HEK293 (cell line): ENCODE results near the gene HOXC5.

Experiments used
- KLF10 ChIP-seq: fragments of 450-650 bp; IDR thresholded peaks from 2 replicates; pipeline ENCODE4 v1.5.1; 2018; ENCODE audit warnings: missing biosample characterization, mild to moderate bottlenecking, missing genetic modification characterization
- KLF7 ChIP-seq: fragments of 450-650 bp; formaldehyde crosslinking; IDR thresholded peaks from 2 replicates; pipeline ENCODE4 v1.5.1; 2016; ENCODE audit warnings: missing biosample characterization, missing genetic modification characterization, borderline replicate concordance
- KLF8 ChIP-seq: fragments of 450-650 bp; formaldehyde crosslinking; IDR thresholded peaks from 2 replicates; pipeline ENCODE4 v1.5.1; 2016; ENCODE audit warnings: missing biosample characterization, missing genetic modification characterization
- MZF1 ChIP-seq: fragments of 450-650 bp; formaldehyde crosslinking; IDR thresholded peaks from 2 replicates; pipeline ENCODE4 v1.5.1; 2017; ENCODE audit warnings: missing biosample characterization, missing genetic modification characterization, borderline replicate concordance
- SP7 ChIP-seq: fragments of 450-650 bp; formaldehyde crosslinking; IDR thresholded peaks from 2 replicates; pipeline ENCODE4 v1.5.1; 2016; ENCODE audit warnings: missing biosample characterization, missing genetic modification characterization
- WT1 ChIP-seq: fragments of 450-650 bp; formaldehyde crosslinking; IDR thresholded peaks from 2 replicates; pipeline ENCODE4 v1.5.1; 2016; ENCODE audit warnings: missing biosample characterization, missing genetic modification characterization
- ZFP41 ChIP-seq: fragments of 450-650 bp; formaldehyde crosslinking; IDR thresholded peaks from 2 replicates; pipeline ENCODE4 v1.5.1; 2016; ENCODE audit warnings: missing biosample characterization, missing genetic modification characterization, borderline replicate concordance
- ZNF10 ChIP-seq: fragments of 450-650 bp; formaldehyde crosslinking; IDR thresholded peaks from 2 replicates; pipeline ENCODE4 v1.5.1; 2017; ENCODE audit warnings: missing biosample characterization, missing genetic modification characterization
- ZNF138 ChIP-seq: fragments of 450-650 bp; formaldehyde crosslinking; IDR thresholded peaks from 2 replicates; pipeline ENCODE4 v1.5.1; 2016; ENCODE audit warnings: missing biosample characterization, missing genetic modification characterization, borderline replicate concordance
- ZNF140 ChIP-seq: fragments of 450-650 bp; formaldehyde crosslinking; IDR thresholded peaks from 2 replicates; pipeline ENCODE4 v1.5.1; 2016; ENCODE audit warnings: missing biosample characterization, missing genetic modification characterization
- ZNF146 ChIP-seq: fragments of 450-650 bp; formaldehyde crosslinking; IDR thresholded peaks from 2 replicates; pipeline ENCODE4 v1.5.1; 2016; ENCODE audit warnings: missing biosample characterization, missing genetic modification characterization
- ZNF202 ChIP-seq: fragments of 450-650 bp; formaldehyde crosslinking; IDR thresholded peaks from 2 replicates; pipeline ENCODE4 v1.5.1; 2016; ENCODE audit warnings: missing biosample characterization, missing genetic modification characterization, borderline replicate concordance
- ZNF223 ChIP-seq: fragments of 450-650 bp; formaldehyde crosslinking; IDR thresholded peaks from 2 replicates; pipeline ENCODE4 v1.5.1; 2016; ENCODE audit warnings: missing biosample characterization, missing genetic modification characterization
- ZNF292 ChIP-seq: fragments of 450-650 bp; formaldehyde crosslinking; IDR thresholded peaks from 2 replicates; pipeline ENCODE4 v1.5.1; 2016; ENCODE audit warnings: low read depth, missing biosample characterization, missing genetic modification characterization, borderline replicate concordance
- ZNF341 ChIP-seq: fragments of 450-650 bp; formaldehyde crosslinking; IDR thresholded peaks from 2 replicates; pipeline ENCODE4; 2016; ENCODE audit warnings: low read depth, missing biosample characterization, missing genetic modification characterization
- ZNF37A ChIP-seq: fragments of 450-650 bp; IDR thresholded peaks from 2 replicates; pipeline ENCODE4 v1.5.1; 2018; ENCODE audit warnings: missing biosample characterization, missing genetic modification characterization
- ZNF501 ChIP-seq: fragments of 450-650 bp; formaldehyde crosslinking; IDR thresholded peaks from 2 replicates; pipeline ENCODE4 v1.5.1; 2016; ENCODE audit warnings: missing biosample characterization, missing genetic modification characterization
- ZNF548 ChIP-seq: fragments of 450-650 bp; formaldehyde crosslinking; IDR thresholded peaks from 2 replicates; pipeline ENCODE4 v1.5.1; 2016; ENCODE audit warnings: missing biosample characterization, missing genetic modification characterization
- ZNF555 ChIP-seq: fragments of 450-650 bp; formaldehyde crosslinking; conservative IDR thresholded peaks from 2 replicates; pipeline ENCODE4 v1.5.1; 2017; ENCODE audit warnings: missing biosample characterization, mild to moderate bottlenecking, missing genetic modification characterization, inconsistent platforms
- ZNF596 ChIP-seq: fragments of 450-650 bp; IDR thresholded peaks from 2 replicates; pipeline ENCODE4 v1.5.0; 2018; ENCODE audit warnings: missing biosample characterization, mild to moderate bottlenecking, missing genetic modification characterization, moderate library complexity
- ZNF626 ChIP-seq: fragments of 450-650 bp; sonication (Bioruptor Pico); formaldehyde crosslinking; IDR thresholded peaks from 2 replicates; pipeline ENCODE4 v1.5.1; 2018; ENCODE audit warnings: missing biosample characterization, missing genetic modification characterization, inconsistent platforms
- ZNF654 ChIP-seq: fragments of 450-650 bp; formaldehyde crosslinking; IDR thresholded peaks from 2 replicates; pipeline ENCODE4 v1.5.1; 2016; ENCODE audit warnings: low read depth, missing biosample characterization, missing genetic modification characterization
- ZNF837 ChIP-seq: fragments of 450-650 bp; formaldehyde crosslinking; IDR thresholded peaks from 2 replicates; pipeline ENCODE4 v1.5.1; 2016; ENCODE audit warnings: missing biosample characterization, missing genetic modification characterization
- ZSCAN23 ChIP-seq: fragments of 450-650 bp; formaldehyde crosslinking; IDR thresholded peaks from 2 replicates; pipeline ENCODE4 v1.5.1; 2016; ENCODE audit warnings: missing biosample characterization, missing genetic modification characterization
- TF ChIP-seq, protein P1 (sequence below): fragments of 450-650 bp; formaldehyde crosslinking; IDR thresholded peaks from 2 replicates; pipeline ENCODE4 v1.5.1; 2017; ENCODE audit warnings: missing biosample characterization, missing genetic modification characterization
- TF ChIP-seq, protein P2 (sequence below): fragments of 450-650 bp; IDR thresholded peaks from 2 replicates; pipeline ENCODE4 v1.5.1; 2018; ENCODE audit warnings: missing biosample characterization, missing genetic modification characterization
- TF ChIP-seq, protein P3 (sequence below): fragments of 450-650 bp; formaldehyde crosslinking; IDR thresholded peaks from 2 replicates; pipeline ENCODE4 v1.5.1; 2017; ENCODE audit warnings: missing biosample characterization, missing genetic modification characterization
- TF ChIP-seq, protein P4 (sequence below): fragments of 450-650 bp; formaldehyde crosslinking; IDR thresholded peaks from 2 replicates; pipeline ENCODE4; 2016; ENCODE audit warnings: missing biosample characterization, missing genetic modification characterization
- TF ChIP-seq, protein P5 (sequence below): fragments of 450-650 bp; formaldehyde crosslinking; IDR thresholded peaks from 2 replicates; pipeline ENCODE4 v1.5.1; 2016; ENCODE audit warnings: missing biosample characterization, missing genetic modification characterization
- TF ChIP-seq, protein P6 (sequence below): fragments of 450-650 bp; formaldehyde crosslinking; IDR thresholded peaks from 2 replicates; pipeline ENCODE4 v1.5.1; 2016; ENCODE audit warnings: missing biosample characterization, missing genetic modification characterization

Gene HOXC5

DNA sequence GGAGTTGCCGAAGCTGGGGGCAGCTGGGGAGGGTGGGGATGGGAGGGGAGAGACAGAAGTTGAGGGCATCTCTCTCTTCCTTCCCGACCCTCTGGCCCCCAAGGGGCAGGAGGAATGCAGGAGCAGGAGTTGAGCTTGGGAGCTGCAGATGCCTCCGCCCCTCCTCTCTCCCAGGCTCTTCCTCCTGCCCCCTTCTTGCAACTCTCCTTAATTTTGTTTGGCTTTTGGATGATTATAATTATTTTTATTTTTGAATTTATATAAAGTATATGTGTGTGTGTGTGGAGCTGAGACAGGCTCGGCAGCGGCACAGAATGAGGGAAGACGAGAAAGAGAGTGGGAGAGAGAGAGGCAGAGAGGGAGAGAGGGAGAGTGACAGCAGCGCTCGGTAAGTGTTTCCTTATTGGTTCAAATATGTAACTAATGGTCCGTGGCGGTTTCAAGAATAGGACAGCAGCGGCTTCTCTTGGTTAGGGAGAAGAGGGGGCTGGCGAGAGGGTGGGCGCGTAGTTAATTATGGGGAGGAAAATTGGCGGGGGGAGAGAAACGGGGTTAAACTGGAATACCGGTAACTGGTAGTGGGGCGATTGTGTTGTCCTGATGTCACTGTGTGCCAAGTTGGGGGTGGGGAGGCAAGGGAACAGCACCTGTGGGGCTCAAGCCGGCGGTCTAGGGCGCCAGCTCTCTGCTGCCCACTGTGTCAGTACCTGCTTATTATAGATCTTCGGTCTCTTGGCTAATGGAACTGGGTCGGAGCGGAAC is 15.6 kb upstream of the HOXC5 start (continued):
- TF ChIP-seq, protein P1, sequence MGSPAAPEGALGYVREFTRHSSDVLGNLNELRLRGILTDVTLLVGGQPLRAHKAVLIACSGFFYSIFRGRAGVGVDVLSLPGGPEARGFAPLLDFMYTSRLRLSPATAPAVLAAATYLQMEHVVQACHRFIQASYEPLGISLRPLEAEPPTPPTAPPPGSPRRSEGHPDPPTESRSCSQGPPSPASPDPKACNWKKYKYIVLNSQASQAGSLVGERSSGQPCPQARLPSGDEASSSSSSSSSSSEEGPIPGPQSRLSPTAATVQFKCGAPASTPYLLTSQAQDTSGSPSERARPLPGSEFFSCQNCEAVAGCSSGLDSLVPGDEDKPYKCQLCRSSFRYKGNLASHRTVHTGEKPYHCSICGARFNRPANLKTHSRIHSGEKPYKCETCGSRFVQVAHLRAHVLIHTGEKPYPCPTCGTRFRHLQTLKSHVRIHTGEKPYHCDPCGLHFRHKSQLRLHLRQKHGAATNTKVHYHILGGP (tag by site-specific recombination) = no peak
- TF ChIP-seq, protein P2, sequence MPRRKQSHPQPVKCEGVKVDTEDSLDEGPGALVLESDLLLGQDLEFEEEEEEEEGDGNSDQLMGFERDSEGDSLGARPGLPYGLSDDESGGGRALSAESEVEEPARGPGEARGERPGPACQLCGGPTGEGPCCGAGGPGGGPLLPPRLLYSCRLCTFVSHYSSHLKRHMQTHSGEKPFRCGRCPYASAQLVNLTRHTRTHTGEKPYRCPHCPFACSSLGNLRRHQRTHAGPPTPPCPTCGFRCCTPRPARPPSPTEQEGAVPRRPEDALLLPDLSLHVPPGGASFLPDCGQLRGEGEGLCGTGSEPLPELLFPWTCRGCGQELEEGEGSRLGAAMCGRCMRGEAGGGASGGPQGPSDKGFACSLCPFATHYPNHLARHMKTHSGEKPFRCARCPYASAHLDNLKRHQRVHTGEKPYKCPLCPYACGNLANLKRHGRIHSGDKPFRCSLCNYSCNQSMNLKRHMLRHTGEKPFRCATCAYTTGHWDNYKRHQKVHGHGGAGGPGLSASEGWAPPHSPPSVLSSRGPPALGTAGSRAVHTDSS = 0 out of 2 replicates have a peak, but pooled peaks have one; percentile 48
- no peak for TF ChIP-seq ZNF202
- no peak for TF ChIP-seq ZNF37A
- TF ChIP-seq, protein P3, sequence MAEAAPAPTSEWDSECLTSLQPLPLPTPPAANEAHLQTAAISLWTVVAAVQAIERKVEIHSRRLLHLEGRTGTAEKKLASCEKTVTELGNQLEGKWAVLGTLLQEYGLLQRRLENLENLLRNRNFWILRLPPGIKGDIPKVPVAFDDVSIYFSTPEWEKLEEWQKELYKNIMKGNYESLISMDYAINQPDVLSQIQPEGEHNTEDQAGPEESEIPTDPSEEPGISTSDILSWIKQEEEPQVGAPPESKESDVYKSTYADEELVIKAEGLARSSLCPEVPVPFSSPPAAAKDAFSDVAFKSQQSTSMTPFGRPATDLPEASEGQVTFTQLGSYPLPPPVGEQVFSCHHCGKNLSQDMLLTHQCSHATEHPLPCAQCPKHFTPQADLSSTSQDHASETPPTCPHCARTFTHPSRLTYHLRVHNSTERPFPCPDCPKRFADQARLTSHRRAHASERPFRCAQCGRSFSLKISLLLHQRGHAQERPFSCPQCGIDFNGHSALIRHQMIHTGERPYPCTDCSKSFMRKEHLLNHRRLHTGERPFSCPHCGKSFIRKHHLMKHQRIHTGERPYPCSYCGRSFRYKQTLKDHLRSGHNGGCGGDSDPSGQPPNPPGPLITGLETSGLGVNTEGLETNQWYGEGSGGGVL = peak; percentile 91
- peak; percentile 72 for TF ChIP-seq ZNF596 (tag by site-specific recombination)
- no peak for TF ChIP-seq ZSCAN23 (tag by site-specific recombination)
- no peak for TF ChIP-seq ZFP41 (tag by site-specific recombination)
- peak; percentile 23; the same call in 1 of the 2 replicates for TF ChIP-seq KLF10 (tag by site-specific recombination)
- peak; percentile 48; the same call in 1 of the 2 replicates for TF ChIP-seq KLF8 (tag by site-specific recombination)
- TF ChIP-seq ZNF292 = no peak
- peak; percentile 94 for TF ChIP-seq SP7
- TF ChIP-seq ZNF10 = peak; percentile 32; the same call in 1 of the 2 replicates
- TF ChIP-seq ZNF146 (tag by site-specific recombination) = no peak
- TF ChIP-seq ZNF138 (tag by site-specific recombination) = no peak
- no peak for TF ChIP-seq ZNF140
- TF ChIP-seq, protein P4, sequence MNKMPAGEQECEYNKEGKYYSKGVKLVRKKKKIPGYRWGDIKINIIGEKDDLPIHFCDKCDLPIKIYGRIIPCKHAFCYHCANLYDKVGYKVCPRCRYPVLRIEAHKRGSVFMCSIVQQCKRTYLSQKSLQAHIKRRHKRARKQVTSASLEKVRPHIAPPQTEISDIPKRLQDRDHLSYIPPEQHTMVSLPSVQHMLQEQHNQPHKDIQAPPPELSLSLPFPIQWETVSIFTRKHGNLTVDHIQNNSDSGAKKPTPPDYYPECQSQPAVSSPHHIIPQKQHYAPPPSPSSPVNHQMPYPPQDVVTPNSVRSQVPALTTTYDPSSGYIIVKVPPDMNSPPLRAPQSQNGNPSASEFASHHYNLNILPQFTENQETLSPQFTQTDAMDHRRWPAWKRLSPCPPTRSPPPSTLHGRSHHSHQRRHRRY (tag by site-specific recombination) = no peak
- TF ChIP-seq MZF1 (tag by site-specific recombination) = no peak; the same call in 1 of the 2 replicates
- TF ChIP-seq KLF7 (tag by site-specific recombination) = no peak; the same call in 1 of the 2 replicates
- TF ChIP-seq, protein P5, sequence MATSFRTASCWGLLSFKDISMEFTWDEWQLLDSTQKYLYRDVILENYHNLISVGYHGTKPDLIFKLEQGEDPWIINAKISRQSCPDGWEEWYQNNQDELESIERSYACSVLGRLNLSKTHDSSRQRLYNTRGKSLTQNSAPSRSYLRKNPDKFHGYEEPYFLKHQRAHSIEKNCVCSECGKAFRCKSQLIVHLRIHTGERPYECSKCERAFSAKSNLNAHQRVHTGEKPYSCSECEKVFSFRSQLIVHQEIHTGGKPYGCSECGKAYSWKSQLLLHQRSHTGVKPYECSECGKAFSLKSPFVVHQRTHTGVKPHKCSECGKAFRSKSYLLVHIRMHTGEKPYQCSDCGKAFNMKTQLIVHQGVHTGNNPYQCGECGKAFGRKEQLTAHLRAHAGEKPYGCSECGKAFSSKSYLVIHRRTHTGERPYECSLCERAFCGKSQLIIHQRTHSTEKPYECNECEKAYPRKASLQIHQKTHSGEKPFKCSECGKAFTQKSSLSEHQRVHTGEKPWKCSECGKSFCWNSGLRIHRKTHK = no peak
- no peak for TF ChIP-seq ZNF548 (tag by site-specific recombination)
- peak; percentile 70 for TF ChIP-seq WT1
- TF ChIP-seq ZNF341 (tag by site-specific recombination) = peak; percentile 98
- TF ChIP-seq ZNF837 = no peak
- no peak for TF ChIP-seq ZNF626 (tag by site-specific recombination)
- no peak; the same call in 1 of the 2 replicates for TF ChIP-seq ZNF654 (tag by site-specific recombination)
- TF ChIP-seq ZNF555 = no peak
- no peak for TF ChIP-seq ZNF223 (tag by site-specific recombination)
- peak; percentile 51 for TF ChIP-seq ZNF501 (tag by site-specific recombination)
- TF ChIP-seq, protein P6, sequence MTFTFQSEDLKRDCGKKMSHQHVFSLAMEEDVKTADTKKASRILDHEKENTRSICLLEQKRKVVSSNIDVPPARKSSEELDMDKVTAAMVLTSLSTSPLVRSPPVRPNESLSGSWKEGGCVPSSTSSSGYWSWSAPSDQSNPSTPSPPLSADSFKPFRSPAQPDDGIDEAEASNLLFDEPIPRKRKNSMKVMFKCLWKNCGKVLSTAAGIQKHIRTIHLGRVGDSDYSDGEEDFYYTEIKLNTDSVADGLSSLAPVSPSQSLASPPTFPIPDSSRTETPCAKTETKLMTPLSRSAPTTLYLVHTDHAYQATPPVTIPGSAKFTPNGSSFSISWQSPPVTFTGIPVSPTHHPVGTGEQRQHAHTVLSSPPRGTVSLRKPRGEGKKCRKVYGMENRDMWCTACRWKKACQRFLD (tag by site-specific recombination) = no peak
